H1 (cell line): ENCODE data around the gene BUB1B. TPM values are rescaled to one million over a fixed set of nuclear protein-coding genes. Genes with fewer than 3 reads are reported as not detected.

Experiments used
- CTCF ChIA-PET: fragments of 300-600 bp; sonication (Branson Sonifier 250); formaldehyde crosslinking; loops from one replicate; lab custom pipeline; 2021; ENCODE audit not compliant: partially characterized antibody; lab: Charles Lee
- POLR2A ChIA-PET: fragments of 300-600 bp; sonication (Branson Sonifier 250); formaldehyde crosslinking; loops from one replicate; lab custom pipeline; 2021; ENCODE audit warnings: inconsistent platforms; ENCODE audit not compliant: partially characterized antibody; lab: Charles Lee
- DNase-seq, 2 experiments: peaks; one replicate each; pipeline versions ENCODE4 v3.0.0 to v3.0.0-alpha.2; 2010 to 2022; ENCODE audit warnings: low spot score in 2 of 2, low read depth in 1 of 2, mixed read lengths in 1 of 2
- FAIRE-seq: peaks from 2 replicates; lab custom pipeline; 2011; peaks lifted over from hg19 to GRCh38; lab: Jason Lieb, UNC
- H2AFZ ChIP-seq: 2 replicates; pipeline ENCODE4 v1.8.1; 2012; ENCODE audit warnings: low read length, inconsistent platforms
- H2AK5ac ChIP-seq: 2 replicates; pipeline ENCODE4 v1.6.1; 2013; ENCODE audit warnings: low read depth, low read length
- H2BK120ac ChIP-seq: replicated peaks from 2 replicates; pipeline ENCODE3; 2013; ENCODE audit warnings: low read depth, low read length, inconsistent platforms
- H2BK12ac ChIP-seq: 2 replicates; pipeline ENCODE4 v1.6.1; 2013; ENCODE audit warnings: low read depth, low read length
- H2BK15ac ChIP-seq: 2 replicates; pipeline ENCODE4 v1.6.1; 2013; ENCODE audit warnings: low read length
- H2BK20ac ChIP-seq: 2 replicates; pipeline ENCODE4 v1.6.1; 2013; ENCODE audit warnings: low read length
- H2BK5ac ChIP-seq: 2 replicates; pipeline ENCODE4 v1.6.1; 2013; ENCODE audit warnings: low read depth, low read length
- H3K14ac ChIP-seq: 2 replicates; pipeline ENCODE4 v1.6.1; 2013; ENCODE audit warnings: inconsistent platforms; ENCODE audit not compliant: insufficient read length
- H3K18ac ChIP-seq: 2 replicates; pipeline ENCODE4 v1.6.1; 2013; ENCODE audit warnings: low read length; ENCODE audit errors: extremely low read depth
- H3K23ac ChIP-seq: 2 replicates; pipeline ENCODE4 v1.6.1; 2013; ENCODE audit warnings: inconsistent platforms; ENCODE audit not compliant: insufficient read length
- H3K23me2 ChIP-seq: 2 replicates; pipeline ENCODE4 v1.6.1; 2013; ENCODE audit warnings: low read depth, low read length
- H3K27ac ChIP-seq: 2 replicates; pipeline ENCODE4 v1.6.1; 2011; ENCODE audit warnings: low read depth, low read length, inconsistent platforms
- H3K27me3 ChIP-seq, 4 experiments: replicated peaks in 1 of 4; 1 replicate in 1 of 4; 2 replicates in 3 of 4; pipeline versions ENCODE4 v1.6.1 to v1.8.1; 2011 to 2013; ENCODE audit warnings: low read length in 3 of 4, mild to moderate bottlenecking in 3 of 4, inconsistent platforms in 2 of 4, mixed read lengths in 2 of 4, moderate library complexity in 1 of 4; ENCODE audit not compliant: control insufficient read depth in 3 of 4, insufficient read depth in 3 of 4; ENCODE audit errors: extremely low read depth in 1 of 4
- H3K36me3 ChIP-seq, 4 experiments: 2 replicates each; pipeline versions ENCODE4 v1.6.1 to v1.8.1; 2011 to 2013; ENCODE audit warnings: mild to moderate bottlenecking in 4 of 4, low read length in 3 of 4, moderate library complexity in 2 of 4, control low read depth in 1 of 4, inconsistent platforms in 1 of 4; ENCODE audit not compliant: insufficient read depth in 4 of 4, control insufficient read depth in 2 of 4
- H3K4ac ChIP-seq: replicated peaks from 2 replicates; pipeline ENCODE3; 2013; ENCODE audit warnings: low read length, low read depth, mixed read lengths, inconsistent platforms; ENCODE audit not compliant: insufficient read length
- H3K4me1 ChIP-seq, 4 experiments: replicated peaks in 1 of 4; 1 replicate in 1 of 4; 2 replicates in 3 of 4; pipeline versions ENCODE4 v1.6.1 to v1.8.1; 2011 to 2013; ENCODE audit warnings: low read length in 3 of 4, inconsistent platforms in 2 of 4, mixed read lengths in 1 of 4; ENCODE audit not compliant: insufficient read depth in 4 of 4, control insufficient read depth in 3 of 4
- H3K4me2 ChIP-seq, 2 experiments: 2 replicates each; pipeline versions ENCODE4 v1.6.1 to v1.8.1; 2011 to 2013; ENCODE audit warnings: low read depth in 2 of 2, low read length in 2 of 2, control low read depth in 1 of 2, inconsistent platforms in 1 of 2, mild to moderate bottlenecking in 1 of 2; ENCODE audit not compliant: insufficient read depth in 1 of 2
- H3K4me3 ChIP-seq, 4 experiments: fragments of 200-600, 300-600 bp in 1 of 4; sonication (generic), shearing (Covaris generic), sonication (Bioruptor Twin) in 1 of 4; 2 replicates each; pipeline versions ENCODE4 v1.5.1 to v1.8.1; 2011 to 2016; ENCODE audit warnings: low read length in 4 of 4, low read depth in 3 of 4, control low read depth in 2 of 4, inconsistent platforms in 2 of 4, mild to moderate bottlenecking in 2 of 4, mixed read lengths in 1 of 4, moderate library complexity in 1 of 4; ENCODE audit not compliant: insufficient read depth in 2 of 4; ENCODE audit errors: extremely low read depth in 1 of 4
- H3K56ac ChIP-seq: replicated peaks from 2 replicates; pipeline ENCODE3; 2013; ENCODE audit warnings: low read depth, mild to moderate bottlenecking, mixed read lengths, low read length, inconsistent platforms; ENCODE audit not compliant: insufficient read length
- H3K79me1 ChIP-seq: 2 replicates; pipeline ENCODE4 v1.6.1; 2013; ENCODE audit warnings: low read depth, low read length, control low read depth
- H3K79me2 ChIP-seq, 2 experiments: 2 replicates each; pipeline versions ENCODE4 v1.6.1 to v1.8.1; 2012 to 2013; ENCODE audit warnings: low read length in 2 of 2, mild to moderate bottlenecking in 2 of 2, inconsistent platforms in 1 of 2; ENCODE audit not compliant: insufficient read depth in 2 of 2, control insufficient read depth in 1 of 2
- H3K9ac ChIP-seq, 4 experiments: replicated peaks in 1 of 4; 1 replicate in 1 of 4; 2 replicates in 3 of 4; pipeline versions ENCODE4 v1.6.1 to v1.8.1; 2011 to 2013; ENCODE audit warnings: low read depth in 3 of 4, low read length in 3 of 4, control low read depth in 2 of 4, mild to moderate bottlenecking in 2 of 4, moderate library complexity in 2 of 4, inconsistent platforms in 1 of 4; ENCODE audit errors: extremely low read depth in 1 of 4
- H3K9me3 ChIP-seq, 2 experiments: 2 replicates each; pipeline versions ENCODE4 v1.6.1 to v1.8.1; 2012 to 2013; ENCODE audit warnings: mild to moderate bottlenecking in 2 of 2, moderate library complexity in 2 of 2, control low read depth in 1 of 2, inconsistent platforms in 1 of 2, low read depth in 1 of 2, low read length in 1 of 2, mixed read lengths in 1 of 2; ENCODE audit not compliant: insufficient read depth in 2 of 2
- H4K20me1 ChIP-seq, 2 experiments: replicated peaks in 1 of 2; 2 replicates each; pipeline versions ENCODE3 to v1.8.1; 2011 to 2013; ENCODE audit warnings: inconsistent platforms in 2 of 2, low read length in 2 of 2, mild to moderate bottlenecking in 1 of 2; ENCODE audit not compliant: insufficient read depth in 2 of 2, control insufficient read depth in 1 of 2
- H4K5ac ChIP-seq: 2 replicates; pipeline ENCODE4 v1.6.1; 2013; ENCODE audit warnings: low read length, low read depth, mixed read lengths, inconsistent platforms; ENCODE audit not compliant: insufficient read length
- H4K8ac ChIP-seq: 2 replicates; pipeline ENCODE4 v1.8.0; 2013; ENCODE audit warnings: mild to moderate bottlenecking, moderate library complexity, low read length, inconsistent platforms; ENCODE audit not compliant: insufficient read depth; ENCODE audit errors: extremely low read depth
- H4K91ac ChIP-seq: replicated peaks from 2 replicates; pipeline ENCODE3; 2013; ENCODE audit warnings: low read length, mixed read lengths, inconsistent platforms; ENCODE audit not compliant: insufficient read length
- SAP30 ChIP-seq: fragments of 300-600 bp; sonication (generic); IDR thresholded peaks from 2 replicates; pipeline ENCODE4 v1.7.1; 2012; ENCODE audit warnings: low read length, moderate library complexity, mild to moderate bottlenecking, inconsistent platforms; ENCODE audit not compliant: insufficient read depth, insufficient replicate concordance
- WGBS, 2 experiments: shearing (Covaris generic) in 1 of 2; methylation state at CpG; one replicate each; pipeline versions ENCODE4 v1.1.6 to v1.1.7; 2013 to 2015; ENCODE audit warnings: low lambda C conversion rate in 2 of 2, mixed read lengths in 2 of 2, inconsistent platforms in 1 of 2, low coverage in 1 of 2, missing lambda C conversion rate in 1 of 2; ENCODE audit not compliant: insufficient replicate concordance in 2 of 2, insufficient coverage in 1 of 2, insufficient read length in 1 of 2; ENCODE audit errors: extremely low coverage in 1 of 2, missing lambda C conversion rate in 1 of 2; 5-methylcytosine and 5-hydroxymethylcytosine counted together
- long read RNA-seq, 2 experiments: library from RNA in 1 of 2; library from capped mRNA in 1 of 2; stranded (forward); transcript quantifications; one replicate each; pipeline ENCODE4 v2.0.0, GENCODE V29; 2021; ENCODE audit warnings: inconsistent platforms in 1 of 2
- polyA minus RNA-seq, 3 experiments: library from RNA; depleted of rRNA, polyadenylated mRNA; stranded (reverse); fragments of >200 nt; gene quantifications; 1 replicate in 2 of 3; 2 replicates in 1 of 3; pipeline ENCODE4 v1.2.3, GENCODE V29; 2011
- polyA plus RNA-seq, 7 experiments: library from polyadenylated mRNA; depleted of rRNA in 3 of 7; stranded (reverse) in 5 of 7; unstranded in 2 of 7; fragments of >200 nt in 5 of 7; fragments of 200-250 nt in 2 of 7; gene quantifications; 1 replicate in 5 of 7; 2 replicates in 1 of 7; 4 replicates in 1 of 7; pipeline versions ENCODE4 v1.2.1 to v1.2.3, GENCODE V29; 2011 to 2013; ENCODE audit warnings: missing spikeins in 2 of 7, mixed read lengths in 2 of 7
- total RNA-seq: library from RNA; stranded (reverse); fragmentation: NEBNext Ultra II Directional; extraction: Animal tissue kit (Norgen Biotek cat#: 25700); gene quantifications from 2 replicates; pipeline ENCODE4 v1.2.1, GENCODE V29; 2021

The BUB1B gene
- total RNA-seq (144 and 153 TPM in 2 replicates), polyA plus RNA-seq (2011; rRNA removed) (31.7 and 48.9 TPM in 2 replicates), polyA minus RNA-seq (2011; rRNA and poly(A)+ RNA removed) (72.1 and 91.2 TPM in 2 replicates)
- polyA plus RNA-seq (2011; cell fraction: cytosol; rRNA removed), result 68.3 TPM
- polyA plus RNA-seq (2011; cell fraction: nucleus; rRNA removed), result 101 TPM
- polyA plus RNA-seq (2012, experiment 1 of 2), result 93.4 to 126 TPM (median 104 TPM) in 4 replicates
- polyA plus RNA-seq (2012, experiment 2 of 2), result 5.9 TPM
- polyA plus RNA-seq (2013, experiment 1 of 2), result 72.9 TPM
- 69.3 TPM for polyA plus RNA-seq (2013, experiment 2 of 2)
- 43.2 TPM for polyA minus RNA-seq (2011; cell fraction: cytosol; rRNA and poly(A)+ RNA removed)
- 127 TPM for polyA minus RNA-seq (2011; cell fraction: nucleus; rRNA and poly(A)+ RNA removed)
- long read RNA-seq, experiment 1, partial matches to known transcripts, result 46 of 61 reads
- long read RNA-seq, experiment 1, other reads (novel, unspliced or antisense), result 9 of 61 reads
- long read RNA-seq, experiment 2, transcript BUB1B-201 (23 exons, 3,725 nt), result major isoform, 54 of 113 reads
- long read RNA-seq, experiment 2, partial matches to known transcripts, result 46 of 113 reads
- long read RNA-seq, experiment 2, other reads (novel, unspliced or antisense), result 12 of 113 reads

DNA sequence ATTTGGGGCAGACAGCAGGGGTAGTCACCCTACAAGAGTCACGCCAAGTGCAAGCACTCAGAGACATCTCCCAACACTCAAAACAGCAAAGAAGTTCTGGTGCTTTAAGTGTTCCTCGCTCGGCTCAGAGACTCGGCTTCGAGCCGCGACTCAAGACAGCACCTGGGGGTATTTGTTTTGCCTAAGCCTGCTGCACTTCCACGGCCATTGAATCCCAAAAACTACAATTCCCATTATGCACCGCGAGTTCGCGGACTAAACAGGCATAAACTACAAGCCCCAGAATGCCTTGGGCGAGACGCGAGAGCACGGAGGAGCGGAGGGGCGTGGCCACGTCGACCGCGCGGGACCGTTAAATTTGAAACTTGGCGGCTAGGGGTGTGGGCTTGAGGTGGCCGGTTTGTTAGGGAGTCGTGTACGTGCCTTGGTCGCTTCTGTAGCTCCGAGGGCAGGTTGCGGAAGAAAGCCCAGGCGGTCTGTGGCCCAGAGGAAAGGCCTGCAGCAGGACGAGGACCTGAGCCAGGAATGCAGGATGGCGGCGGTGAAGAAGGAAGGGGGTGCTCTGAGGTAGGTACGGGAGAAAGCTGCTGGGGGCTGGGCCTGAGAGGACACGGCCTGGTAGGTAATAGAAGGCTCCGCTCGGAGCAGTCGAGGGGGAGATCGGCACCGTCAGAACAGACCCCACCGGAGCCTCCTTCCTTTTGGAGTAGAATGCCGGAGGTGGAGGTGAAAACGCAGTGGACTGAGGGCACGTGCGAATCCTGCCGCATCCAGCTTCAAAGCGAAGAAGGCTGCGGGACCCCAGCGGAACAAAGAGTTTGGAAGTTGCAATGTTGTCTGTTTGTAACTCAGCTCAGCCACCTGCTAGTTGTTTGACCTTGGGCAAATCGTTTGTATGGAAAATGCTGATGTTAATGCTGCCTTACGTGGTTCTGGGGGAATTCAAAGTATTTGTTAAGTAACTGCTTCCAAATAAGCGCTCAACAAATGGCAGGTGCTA is at the start of gene BUB1B:
TSS of gene BUB1B (plus strand) at position 381 of the 1,000 bp plus-strand sequence. CDS start at position 533, 152 bp downstream.
- Histone ChIP-seq H3K23me2 (peaks cover 8% of the 10 kb centered on the region), H3K14ac (no peak within 1 kb of the TSS), H3K79me1 (no peaks in the 10 kb centered on the region), H4K20me1 (peaks cover 5 to 8% of the 10 kb centered on the region in 2 experiments), H3K4me2 (peak within 1 kb of the TSS; percentile 81 to 92), H4K5ac (peak within 1 kb of the TSS; percentile 91), H4K91ac (peak within 1 kb of the TSS; percentile 23), H2AK5ac (peak within 1 kb of the TSS; percentile 44; the same call in 1 of the 2 replicates), H2BK12ac (peak within 1 kb of the TSS; percentile 98), H3K27me3 (no peaks in the 10 kb centered on the region), H3K4ac (no peak within 1 kb of the TSS), H3K23ac (no peak within 1 kb of the TSS), H3K18ac (peak within 1 kb of the TSS; percentile 98), H2BK20ac (0 out of 2 replicates have a peak within 1 kb of the TSS, but pooled peaks have one; percentile 62), H2BK5ac (peak within 1 kb of the TSS; percentile 99), H3K27ac (peak within 1 kb of the TSS; percentile 91), H2BK120ac (no peak within 1 kb of the TSS), H3K4me3 (peak within 1 kb of the TSS; percentile 85 to 97 (median 91)), H3K56ac (peak within 1 kb of the TSS; percentile 65), H4K8ac (peak within 1 kb of the TSS; percentile 93; the same call in 1 of the 2 replicates), H2BK15ac (peak within 1 kb of the TSS; percentile 54; the same call in 1 of the 2 replicates), H3K36me3 (peaks cover 0 to 15% (median 6%) of the 10 kb centered on the region in 4 experiments; a peak in 5 of 8 replicates), H3K79me2 (peaks cover 29 to 50% of the 10 kb centered on the region in 2 experiments), H3K9ac (peak within 1 kb of the TSS; percentile 84 to 95 (median 92)), H3K9me3 (no peaks in the 10 kb centered on the region), H3K4me1 (peaks cover 10 to 19% (median 14%) of the 10 kb centered on the region in 4 experiments), H2AFZ (peak within 1 kb of the TSS; percentile 60; the same call in 1 of the 2 replicates)
- DNase-seq (peak; percentile 83 to 95), FAIRE-seq (peak; percentile 87)
- 6% methylated on average over 52 of the region's 54 CpGs; no CpG with 5 or more reads in 1 of the 2 experiments for WGBS, 2 experiments
- ChIA-PET POLR2A (interaction anchor here (0.9 to 11.5 kb wide), 27 partner anchors 10 to 193 kb away, joined by 3 to 143 read pairs (median 4); partner anchors contain the start of genes BMF, PAK6 and SRP14), CTCF (interaction anchor here (0.6 to 16.9 kb wide), 14 partner anchors 9 to 162 kb away, joined by 3 to 249 read pairs (median 4); partner anchors contain the start of genes BMF and SRP14)
- TF ChIP-seq SAP30, result peak; percentile 29
